CD4-positive, alpha-beta memory T cell (primary cell): ENCODE results near the gene BMI1. TPM values are rescaled to one million over a fixed set of nuclear protein-coding genes. Genes with fewer than 3 reads are reported as not detected.
A peak's percentile ranks its signal among the peaks of the same experiment; 100 is the strongest.

Source experiments
- CTCF ChIA-PET: fragments of 350-600 bp; sonication (Branson Sonifier 250); formaldehyde crosslinking; loops from one replicate; lab custom pipeline; 2021; ENCODE audit warnings: inconsistent platforms; ENCODE audit not compliant: partially characterized antibody; lab: Charles Lee
- POLR2A ChIA-PET: fragments of 350-600 bp; sonication (Branson Sonifier 250); formaldehyde crosslinking; loops from one replicate; lab custom pipeline; 2021; ENCODE audit not compliant: partially characterized antibody; lab: Charles Lee
- DNase-seq, 5 donors: peaks; one replicate each; pipeline versions ENCODE4 v3.0.0 to v3.0.0-alpha.2; 2020 to 2022; ENCODE audit warnings: mixed read lengths in 1 of 5
- H3K27ac ChIP-seq: one replicate; pipeline ENCODE4 v1.7.0; 2013; ENCODE audit warnings: low read depth, low read length
- H3K27me3 ChIP-seq: 2 replicates; pipeline ENCODE4 v1.7.0; 2013; ENCODE audit warnings: mild to moderate bottlenecking, low read length, moderate library complexity; ENCODE audit not compliant: insufficient read depth
- H3K36me3 ChIP-seq: 2 replicates; pipeline ENCODE4 v1.7.0; 2013; ENCODE audit warnings: mild to moderate bottlenecking, low read length, moderate library complexity; ENCODE audit not compliant: insufficient read depth
- H3K4me1 ChIP-seq: 2 replicates; pipeline ENCODE4 v1.7.0; 2013; ENCODE audit warnings: mild to moderate bottlenecking, low read length, moderate library complexity; ENCODE audit not compliant: insufficient read depth
- H3K4me3 ChIP-seq, 2 donors: one replicate each; pipeline ENCODE4 v1.7.0; 2013; ENCODE audit warnings: low read length in 2 of 2, mild to moderate bottlenecking in 1 of 2
- H3K9me3 ChIP-seq, 2 donors: one replicate each; pipeline ENCODE4 v1.7.0; 2013; ENCODE audit warnings: low read length in 2 of 2, control low read depth in 1 of 2; ENCODE audit not compliant: control insufficient read depth in 1 of 2
- H3K27ac Mint-ChIP-seq, 7 donors: one replicate each; pipeline ENCODE4 v1.8.0; 2020 to 2021; ENCODE audit warnings: mixed read lengths in 7 of 7, mild to moderate bottlenecking in 6 of 7, inconsistent platforms in 3 of 7, moderate library complexity in 3 of 7
- H3K27me3 Mint-ChIP-seq, 2 donors: one replicate each; pipeline ENCODE4 v1.8.0; 2020 to 2021; ENCODE audit warnings: mixed read lengths in 2 of 2
- H3K36me3 Mint-ChIP-seq, 2 donors: one replicate each; pipeline ENCODE4 v1.8.0; 2020 to 2021; ENCODE audit warnings: mixed read lengths in 2 of 2, inconsistent platforms in 1 of 2, mild to moderate bottlenecking in 1 of 2
- H3K4me1 Mint-ChIP-seq, 4 donors: one replicate each; pipeline ENCODE4 v1.8.0; 2020 to 2021; ENCODE audit warnings: mixed read lengths in 4 of 4, mild to moderate bottlenecking in 1 of 4
- H3K4me3 Mint-ChIP-seq, 8 donors: one replicate each; pipeline ENCODE4 v1.8.0; 2020 to 2021; ENCODE audit warnings: mixed read lengths in 8 of 8, mild to moderate bottlenecking in 7 of 8, moderate library complexity in 6 of 8, inconsistent platforms in 3 of 8
- H3K9me3 Mint-ChIP-seq, 8 donors: one replicate each; pipeline ENCODE4 v1.8.0; 2020 to 2021; ENCODE audit warnings: mixed read lengths in 8 of 8, mild to moderate bottlenecking in 5 of 8, inconsistent platforms in 3 of 8, moderate library complexity in 1 of 8
- intact Hi-C: fragments of 100-400 bp; cut with micrococcal nuclease; formaldehyde crosslinking; loops from one replicate; pipeline ENCODE4 v1.15.1; 2023
- polyA plus RNA-seq, 2 donors: library from polyadenylated mRNA; unstranded; fragments of 300-500 nt; fragmentation: Illumina TruSeq; gene quantifications; one replicate each; pipeline ENCODE4 v1.2.3, GENCODE V29; 2021
- total RNA-seq, 2 experiments: library from RNA; stranded (reverse); gene quantifications; one replicate each; pipeline ENCODE4 v1.2.3, GENCODE V29; 2021

BMI1 gene
- total and polyA plus RNA-seq, 4 experiments from 2014 or later = 40.5 to 108 (median 76.8) TPM

GRCh38 chr10:22363305-22363704, 42.4 kb downstream of the BMI1 start:
- CTCF ChIA-PET = no interaction called here
- H3K4me1 ChIP-seq = no peaks in the 10 kb centered on the region
- no peaks in the 10 kb centered on the region for H3K36me3 ChIP-seq
- POLR2A ChIA-PET = no interaction called here
- Mint-ChIP-seq H3K36me3 (no peaks in the 10 kb centered on the region), H3K27ac (no peak overlapping the region), H3K9me3 (no peaks in the 10 kb centered on the region), H3K27me3 (peaks cover 1 to 10% of the 10 kb centered on the region in 2 donors), H3K4me3 (no peak overlapping the region), H3K4me1 (peaks cover 0 to 3% (median 0%) of the 10 kb centered on the region in 4 donors)
- no peaks in the 10 kb centered on the region for H3K9me3 ChIP-seq
- H3K27me3 ChIP-seq = no peaks in the 10 kb centered on the region
- no peak for DNase-seq
- H3K4me3 ChIP-seq = no peak overlapping the region
- intact Hi-C loops = no loop called here
- H3K27ac ChIP-seq = no peak overlapping the region

- ChIA-PET CTCF (no interaction called here), POLR2A (no interaction called here)
- H3K4me3 Mint-ChIP-seq = no peak overlapping the region
- Histone ChIP-seq H3K36me3 (no peaks in the 10 kb centered on the region), H3K9me3 (no peaks in the 10 kb centered on the region), H3K4me3 (no peak overlapping the region), H3K27me3 (no peaks in the 10 kb centered on the region), H3K27ac (no peak overlapping the region), H3K4me1 (no peaks in the 10 kb centered on the region)
- intact Hi-C loops = no loop called here
- no peak overlapping the region for H3K27ac Mint-ChIP-seq
- H3K36me3 Mint-ChIP-seq = no peaks in the 10 kb centered on the region
- peaks cover 0 to 3% (median under 1%) of the 10 kb centered on the region in 4 donors for H3K4me1 Mint-ChIP-seq
- H3K27me3 Mint-ChIP-seq = peaks cover 1 to 10% of the 10 kb centered on the region in 2 donors
- H3K9me3 Mint-ChIP-seq = no peaks in the 10 kb centered on the region
- no peak for DNase-seq
Measured at GRCh38 chr10:22364407-22365140, 43.7 kb downstream of the BMI1 start.

- H3K9me3 ChIP-seq = no peaks in the 10 kb centered on the region
- H3K36me3 Mint-ChIP-seq = no peaks in the 10 kb centered on the region
- no peak for DNase-seq
- POLR2A ChIA-PET = interaction anchor here (1.0 kb wide), 1 partner anchor 49 kb away, joined by 3 read pairs; the partner anchor contains the start of gene COMMD3
- peak overlapping the region in 1 of 8 donors; percentile 66 for H3K4me3 Mint-ChIP-seq
- peaks cover 0 to 5% (median 3%) of the 10 kb centered on the region in 4 donors for H3K4me1 Mint-ChIP-seq
- CTCF ChIA-PET = no interaction called here
- H3K36me3 ChIP-seq = no peaks in the 10 kb centered on the region
- intact Hi-C loops = no loop called here
- no peak overlapping the region for H3K27ac Mint-ChIP-seq
- no peak overlapping the region for H3K4me3 ChIP-seq
- H3K27ac ChIP-seq = no peak overlapping the region
- peaks cover 2% of the 10 kb centered on the region for H3K4me1 ChIP-seq
- no peaks in the 10 kb centered on the region for H3K27me3 ChIP-seq
- H3K27me3 Mint-ChIP-seq = peaks cover 1 to 10% of the 10 kb centered on the region in 2 donors
- no peaks in the 10 kb centered on the region for H3K9me3 Mint-ChIP-seq
Measured at GRCh38 chr10:22365233-22365632, 44.3 kb downstream of the BMI1 start.

- intact Hi-C loops = no loop called here
Measured at GRCh38 chr10:22365644-22366434, 44.9 kb downstream of the BMI1 start.

GRCh38 chr10:22366435-22366703, 45.5 kb downstream of the BMI1 start:
- Mint-ChIP-seq H3K27ac (no peak overlapping the region), H3K36me3 (no peaks in the 10 kb centered on the region), H3K4me3 (no peak overlapping the region), H3K4me1 (peaks cover 0 to 6% (median 5%) of the 10 kb centered on the region in 4 donors), H3K9me3 (no peaks in the 10 kb centered on the region), H3K27me3 (peaks cover 1 to 10% of the 10 kb centered on the region in 2 donors)
- Histone ChIP-seq H3K4me3 (no peak overlapping the region), H3K27ac (no peak overlapping the region), H3K36me3 (no peaks in the 10 kb centered on the region), H3K27me3 (no peaks in the 10 kb centered on the region), H3K4me1 (peaks cover 4% of the 10 kb centered on the region), H3K9me3 (no peaks in the 10 kb centered on the region)
- no peak for DNase-seq
- POLR2A ChIA-PET = interaction anchor here (1.0 kb wide), 1 partner anchor 50 kb away, joined by 3 read pairs; the partner anchor contains the start of gene COMMD3
- intact Hi-C loops = no loop called here
- CTCF ChIA-PET = no interaction called here

More at GRCh38 chr10:22365644-22366434, 44.9 kb downstream of the BMI1 start:
- Histone ChIP-seq H3K4me3 (no peak overlapping the region), H3K36me3 (no peaks in the 10 kb centered on the region), H3K27ac (no peak overlapping the region), H3K4me1 (peaks cover 4% of the 10 kb centered on the region), H3K9me3 (no peaks in the 10 kb centered on the region), H3K27me3 (no peaks in the 10 kb centered on the region)
- Mint-ChIP-seq H3K36me3 (no peaks in the 10 kb centered on the region), H3K4me1 (peaks cover 0 to 6% (median 5%) of the 10 kb centered on the region in 4 donors), H3K9me3 (no peaks in the 10 kb centered on the region), H3K27me3 (peaks cover 1 to 10% of the 10 kb centered on the region in 2 donors), H3K27ac (no peak overlapping the region), H3K4me3 (no peak overlapping the region)
- DNase-seq = no peak
- ChIA-PET CTCF (no interaction called here), POLR2A (interaction anchor here (1.0 kb wide), 1 partner anchor 50 kb away, joined by 3 read pairs; the partner anchor contains the start of gene COMMD3)

GRCh38 chr10:22366771-22367170, 45.9 kb downstream of the BMI1 start:
- ChIA-PET CTCF (no interaction called here), POLR2A (no interaction called here)

GRCh38 chr10:22367471-22367870, 46.6 kb downstream of the BMI1 start:
- no peak overlapping the region for H3K27ac Mint-ChIP-seq
- H3K9me3 Mint-ChIP-seq = no peaks in the 10 kb centered on the region
- H3K36me3 Mint-ChIP-seq = no peaks in the 10 kb centered on the region
- Histone ChIP-seq H3K9me3 (no peaks in the 10 kb centered on the region), H3K4me1 (peaks cover 4% of the 10 kb centered on the region), H3K27ac (no peak overlapping the region), H3K36me3 (no peaks in the 10 kb centered on the region), H3K4me3 (no peak overlapping the region), H3K27me3 (no peaks in the 10 kb centered on the region)
- DNase-seq = no peak
- peaks cover 0 to 6% (median 5%) of the 10 kb centered on the region in 4 donors for H3K4me1 Mint-ChIP-seq
- CTCF ChIA-PET = no interaction called here
- H3K27me3 Mint-ChIP-seq = peaks cover 1 to 10% of the 10 kb centered on the region in 2 donors
- H3K4me3 Mint-ChIP-seq = no peak overlapping the region
- POLR2A ChIA-PET = no interaction called here
- intact Hi-C loops = no loop called here

More at GRCh38 chr10:22366771-22367170, 45.9 kb downstream of the BMI1 start:
- peaks cover 1 to 10% of the 10 kb centered on the region in 2 donors for H3K27me3 Mint-ChIP-seq
- H3K4me3 Mint-ChIP-seq = no peak overlapping the region
- H3K9me3 Mint-ChIP-seq = no peaks in the 10 kb centered on the region
- no peaks in the 10 kb centered on the region for H3K27me3 ChIP-seq
- no peak overlapping the region for H3K27ac Mint-ChIP-seq
- intact Hi-C loops = no loop called here
- H3K9me3 ChIP-seq = no peaks in the 10 kb centered on the region
- H3K36me3 ChIP-seq = no peaks in the 10 kb centered on the region
- H3K4me3 ChIP-seq = no peak overlapping the region
- H3K27ac ChIP-seq = no peak overlapping the region
- peaks cover 0 to 6% (median 5%) of the 10 kb centered on the region in 4 donors for H3K4me1 Mint-ChIP-seq
- peaks cover 4% of the 10 kb centered on the region for H3K4me1 ChIP-seq
- no peaks in the 10 kb centered on the region for H3K36me3 Mint-ChIP-seq
- DNase-seq = no peak
